BJ (cell line): Measurements from ENCODE around the gene ORC3. TPM values are rescaled to one million over a fixed set of nuclear protein-coding genes. Genes with fewer than 3 reads are reported as not detected.

ENCODE experiments used
- CTCF ChIA-PET: fragments of 350-600 bp; formaldehyde crosslinking; extraction: SDS; loops from one replicate; lab custom pipeline; 2021; ENCODE audit warnings: antibody characterized with exemption, inconsistent platforms; lab: Yijun Ruan, JAX
- POLR2A ChIA-PET: fragments of 300-600 bp; sonication (Branson Sonifier 250); formaldehyde crosslinking; extraction: SDS; loops from one replicate; lab custom pipeline; 2021; ENCODE audit warnings: antibody characterized with exemption; lab: Charles Lee
- DNase-seq: peaks from one replicate; pipeline ENCODE4 v3.0.0-alpha.2; 2011; ENCODE audit warnings: low read depth
- H3K27me3 ChIP-seq: 2 replicates; pipeline ENCODE4 v1.6.0; 2011; ENCODE audit warnings: low read length; ENCODE audit not compliant: control insufficient read depth, insufficient read depth
- H3K36me3 ChIP-seq: 2 replicates; pipeline ENCODE4 v1.5.1; 2011; ENCODE audit warnings: low read length; ENCODE audit not compliant: control insufficient read depth, insufficient read depth
- H3K4me3 ChIP-seq: 2 replicates; pipeline ENCODE4 v1.5.1; 2011; ENCODE audit warnings: low read depth, mild to moderate bottlenecking, control low read depth, low read length
- CTCF ChIP-seq: IDR thresholded peaks from 2 replicates; pipeline ENCODE4 v1.5.1; 2011; ENCODE audit warnings: low read depth, mild to moderate bottlenecking, control low read depth, inconsistent platforms, low read length, moderate library complexity; ENCODE audit not compliant: insufficient read depth
- polyA minus RNA-seq: library from RNA; depleted of rRNA, polyadenylated mRNA; stranded (reverse); fragments of >200 nt; gene quantifications from 2 replicates; pipeline ENCODE4 v1.2.3, GENCODE V29; 2011; rRNA and poly(A)+ RNA removed
- polyA plus RNA-seq: library from polyadenylated mRNA; depleted of rRNA; stranded (reverse); fragments of >200 nt; gene quantifications from 2 replicates; pipeline ENCODE4 v1.2.3, GENCODE V29; 2011; rRNA removed

The ORC3 gene
- polyA plus RNA-seq, result 17.3 and 35.5 TPM in 2 replicates
- polyA minus RNA-seq, result 10.0 and 10.9 TPM in 2 replicates

GRCh38 chr6:87589693-87590416, at the start of gene ORC3, which contains the start of gene RARS2:
Gene ORC3 (plus strand): TSS chr6:87590135. CDS start chr6:87590169, 34 bp downstream.
Gene RARS2 (minus strand): TSS chr6:87589987. CDS start chr6:87589957, 30 bp downstream.
- peak; percentile 70 for DNase-seq
- Histone ChIP-seq H3K36me3 (no peaks in the 10 kb centered on the region), H3K27me3 (no peaks in the 10 kb centered on the region), H3K4me3 (peak within 1 kb of the TSS; percentile 71)
- CTCF ChIA-PET, result interaction anchor here (0.9 to 1.6 kb wide), 3 partner anchors 9 to 110 kb away, joined by 3 read pairs; no protein-coding TSS in a partner anchor
- POLR2A ChIA-PET, result interaction anchor here (0.5 to 0.7 kb wide), 4 partner anchors 107 to 1458 kb away, joined by 3 to 13 read pairs (median 6); no protein-coding TSS in a partner anchor
- TF ChIP-seq CTCF, result no peak

- CTCF ChIA-PET, result no interaction called here
- DNase-seq, result no peak
- POLR2A ChIA-PET, result no interaction called here
- no peaks in the 10 kb centered on the region for H3K27me3 ChIP-seq
- no peak overlapping the region for H3K4me3 ChIP-seq
- H3K36me3 ChIP-seq, result peaks cover 10% of the 10 kb centered on the region
- TF ChIP-seq CTCF, result no peak
These were observed 49.4 kb upstream of the ORC3 start for GRCh38 chr6:87540539-87540938.

GRCh38 chr6:87541041-87541440, 48.9 kb upstream of the ORC3 start:
- ChIA-PET POLR2A (no interaction called here), CTCF (no interaction called here)
- peaks cover 10% of the 10 kb centered on the region for H3K36me3 ChIP-seq
- no peaks in the 10 kb centered on the region for H3K27me3 ChIP-seq
- H3K4me3 ChIP-seq, result no peak overlapping the region
- no peak for DNase-seq
- TF ChIP-seq CTCF, result no peak

GRCh38 chr6:87541744-87542143, 48.2 kb upstream of the ORC3 start:
- Histone ChIP-seq H3K36me3 (peaks cover 14% of the 10 kb centered on the region), H3K27me3 (no peaks in the 10 kb centered on the region), H3K4me3 (no peak overlapping the region)
- ChIA-PET POLR2A (no interaction called here), CTCF (interaction anchor here (0.9 kb wide), 1 partner anchor 33 kb away, joined by 5 read pairs; no protein-coding TSS in a partner anchor)
- no peak for DNase-seq
- TF ChIP-seq CTCF, result no peak

GRCh38 chr6:87543696-87544473, 46.0 kb upstream of the ORC3 start:
- POLR2A ChIA-PET, result no interaction called here
- no peak for TF ChIP-seq CTCF
- DNase-seq, result no peak
- CTCF ChIA-PET, result no interaction called here
- no peak overlapping the region for H3K4me3 ChIP-seq
- no peaks in the 10 kb centered on the region for H3K27me3 ChIP-seq
- H3K36me3 ChIP-seq, result peaks cover 15% of the 10 kb centered on the region
